ENCODE data around the gene TBX21.
A peak's percentile ranks its signal among the peaks of the same experiment; 100 is the strongest.
"Not testable (repeated sequence)": the region's sequence is repeated elsewhere in the genome, so short reads cannot be mapped to it uniquely, and the experiment has no call there.

Gene TBX21

DNA sequence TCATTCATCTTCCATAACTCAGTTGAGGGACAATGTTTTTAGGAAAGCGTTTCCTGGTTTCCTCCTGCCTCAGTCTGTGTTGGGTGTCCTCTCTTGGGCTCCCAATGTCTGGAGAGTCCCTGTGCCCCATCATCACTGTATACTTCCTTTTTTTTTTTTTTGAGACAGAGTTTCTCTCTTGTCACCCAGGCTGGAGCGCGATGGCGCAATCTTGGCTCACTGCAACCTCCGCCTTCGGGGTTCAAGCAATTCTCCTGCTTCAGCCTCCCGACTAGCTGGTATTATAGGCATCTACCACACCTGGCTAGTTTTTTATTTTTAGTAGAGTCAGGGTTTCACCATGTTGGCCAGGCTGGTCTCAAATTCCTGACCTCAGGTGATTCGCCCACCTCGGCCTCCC, 40.6 kb downstream of the TBX21 start:
- not testable (repeated sequence) for DNase-seq (ENCODE audit: low read depth in 2 of 2)

- DNase-seq (ENCODE audit: low read depth in 2 of 2), result no peak
Measured at GRCh38 chr17:47774331-47774730, 41.3 kb downstream of the TBX21 start.

GRCh38 chr17:47774987-47775580, 42.0 kb downstream of the TBX21 start:
- no peak for DNase-seq (ENCODE audit: low read depth in 2 of 2)

- no peak for DNase-seq (ENCODE audit: low read depth in 2 of 2)
Measured at GRCh38 chr17:47776330-47777197, 43.5 kb downstream of the TBX21 start.

DNA sequence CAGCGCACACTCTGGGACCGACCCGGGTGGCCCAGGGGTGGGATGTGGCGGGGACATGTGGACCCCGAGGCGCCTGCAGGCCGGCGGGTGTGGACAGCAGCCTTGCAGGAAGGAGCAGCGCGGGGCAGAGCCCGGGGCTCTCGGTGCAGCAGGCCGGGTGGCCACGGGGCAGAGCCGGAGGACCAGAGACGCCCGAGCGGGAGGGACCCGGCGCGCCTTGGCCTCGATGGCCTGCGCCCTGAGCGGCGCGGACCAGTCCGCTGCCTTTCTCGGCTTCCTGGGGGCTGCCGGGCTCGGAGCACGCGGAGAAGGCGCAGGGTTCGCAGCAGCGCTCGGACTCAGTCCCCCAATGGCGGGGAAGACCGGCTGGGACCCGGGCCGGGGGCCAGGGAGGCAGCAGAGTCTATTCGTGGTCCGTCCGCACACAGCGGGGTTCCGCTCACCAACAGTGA, 45.2 kb downstream of the TBX21 start:
- DNase-seq (ENCODE audit: low read depth in 2 of 2), result no peak

- no peak for DNase-seq (ENCODE audit: low read depth in 2 of 2)
Measured at GRCh38 chr17:47781397-47781796, 48.4 kb downstream of the TBX21 start.

DNA sequence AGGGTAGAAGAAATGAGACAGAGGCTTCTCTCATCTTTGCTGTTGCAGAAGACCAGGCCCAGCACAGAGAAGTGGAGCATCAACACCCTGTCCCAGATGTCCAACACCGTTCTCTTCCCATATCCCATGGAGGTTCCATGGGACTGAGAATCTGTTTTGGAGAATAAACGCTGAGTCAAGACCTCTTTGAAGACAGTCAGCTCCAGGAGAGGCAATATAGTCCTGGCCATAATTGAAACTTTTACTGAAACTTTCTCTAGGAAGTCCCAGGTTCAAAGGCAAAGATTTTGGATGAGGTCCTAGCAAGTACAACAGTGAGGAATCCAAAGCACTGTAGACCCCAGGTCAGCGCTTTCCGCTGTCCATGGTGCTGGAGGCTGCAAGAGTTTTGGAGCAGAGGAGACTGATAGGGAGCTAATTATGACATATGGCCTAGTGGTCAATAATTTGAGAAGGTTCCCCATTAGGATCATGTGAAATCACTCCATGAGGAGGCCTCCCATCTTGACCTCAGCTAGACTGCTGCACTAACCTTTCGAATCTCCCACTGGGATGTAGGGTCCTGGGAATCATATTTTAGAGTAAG, 52.6 kb downstream of the TBX21 start:
- DNase-seq (ENCODE audit: low read depth in 2 of 2), result no peak

GRCh38 chr17:47789611-47790561, 56.9 kb downstream of the TBX21 start:
- DNase-seq (ENCODE audit: low read depth in 2 of 2), result peak; percentile 40 to 56

- no peak for DNase-seq (ENCODE audit: low read depth in 2 of 2)
Measured at GRCh38 chr17:47791025-47791424, 58.0 kb downstream of the TBX21 start.

- DNase-seq (ENCODE audit: low read depth in 2 of 2), result no peak
Measured at GRCh38 chr17:47792457-47792856, 59.4 kb downstream of the TBX21 start.

- DNase-seq (ENCODE audit: low read depth in 2 of 2), result no peak
Measured at GRCh38 chr17:47792979-47793378, 59.9 kb downstream of the TBX21 start.

Data from stimulated activated CD4-positive, alpha-beta T cell treated with anti-CD3 and anti-CD28 coated beads, Interleukin-4, amount 100 ng/mL, for 48 hours (primary cell).